ENCODE results near the gene TAPBP. TPM values are rescaled to one million over a fixed set of nuclear protein-coding genes. Genes with fewer than 3 reads are reported as not detected.
A peak's percentile ranks its signal among the peaks of the same experiment; 100 is the strongest.
"Not testable (repeated sequence)": the region's sequence is repeated elsewhere in the genome, so short reads cannot be mapped to it uniquely, and the experiment has no call there.

TAPBP gene
- total RNA-seq, 1 donor from 2014 or later, result 144 TPM

- no peak for TF ChIP-seq CTCF (conservative IDR thresholded peaks at IDR 0.05; ENCODE audit: low read depth, low read length)
- DNase-seq (ENCODE audit: low read depth), result no peak
- peak overlapping the region; percentile 42 for H3K4me3 ChIP-seq (ENCODE audit: low read depth, low read length)
Observed at GRCh38 chr6:33277663-33278391, 36.1 kb downstream of the TAPBP start.

GRCh38 chr6:33276864-33277662 lies 36.8 kb downstream of the TAPBP start, which contains the start of gene B3GALT4:
Gene B3GALT4 (plus strand): TSS chr6:33277123. CDS start chr6:33277420, 297 bp downstream.
- peak within 1 kb of the TSS; percentile 42 for H3K4me3 ChIP-seq (ENCODE audit: low read depth, low read length)
- peak; percentile 26 for TF ChIP-seq CTCF (conservative IDR thresholded peaks at IDR 0.05; ENCODE audit: low read depth, low read length)
- DNase-seq (ENCODE audit: low read depth), result no peak

DNA sequence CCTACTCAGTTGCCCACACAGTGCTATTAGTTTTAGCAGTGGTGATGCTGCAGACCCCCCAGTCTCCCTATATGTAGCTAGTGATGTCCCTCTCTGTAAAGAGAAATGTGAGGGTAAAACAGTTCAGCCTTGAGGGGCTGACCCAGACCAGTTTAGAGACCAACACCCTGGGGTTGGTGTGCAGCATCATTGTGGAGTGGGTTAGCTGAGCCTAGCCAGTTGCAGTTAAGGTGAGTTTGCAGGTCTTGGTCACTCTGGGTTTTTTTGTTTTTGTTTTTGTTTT lies 37.4 kb downstream of the TAPBP start:
- peak overlapping the region; percentile 42 for H3K4me3 ChIP-seq (ENCODE audit: low read depth, low read length)
- TF ChIP-seq CTCF (conservative IDR thresholded peaks at IDR 0.05; ENCODE audit: low read depth, low read length), result no peak

GRCh38 chr6:33275795-33276580 lies 37.9 kb downstream of the TAPBP start:
- H3K4me3 ChIP-seq (ENCODE audit: low read depth, low read length), result peak overlapping the region; percentile 42
- not testable (repeated sequence) for DNase-seq (ENCODE audit: low read depth)

More for the DNA sequence above, 37.4 kb downstream of the TAPBP start:
- no peak for DNase-seq (ENCODE audit: low read depth)

- peak overlapping the region; percentile 95 for H3K4me3 ChIP-seq (ENCODE audit: low read depth, low read length)
- DNase-seq (ENCODE audit: low read depth), result no peak
- TF ChIP-seq CTCF (conservative IDR thresholded peaks at IDR 0.05; ENCODE audit: low read depth, low read length), result no peak
Observed at GRCh38 chr6:33273924-33274902, 39.7 kb downstream of the TAPBP start.

DNA sequence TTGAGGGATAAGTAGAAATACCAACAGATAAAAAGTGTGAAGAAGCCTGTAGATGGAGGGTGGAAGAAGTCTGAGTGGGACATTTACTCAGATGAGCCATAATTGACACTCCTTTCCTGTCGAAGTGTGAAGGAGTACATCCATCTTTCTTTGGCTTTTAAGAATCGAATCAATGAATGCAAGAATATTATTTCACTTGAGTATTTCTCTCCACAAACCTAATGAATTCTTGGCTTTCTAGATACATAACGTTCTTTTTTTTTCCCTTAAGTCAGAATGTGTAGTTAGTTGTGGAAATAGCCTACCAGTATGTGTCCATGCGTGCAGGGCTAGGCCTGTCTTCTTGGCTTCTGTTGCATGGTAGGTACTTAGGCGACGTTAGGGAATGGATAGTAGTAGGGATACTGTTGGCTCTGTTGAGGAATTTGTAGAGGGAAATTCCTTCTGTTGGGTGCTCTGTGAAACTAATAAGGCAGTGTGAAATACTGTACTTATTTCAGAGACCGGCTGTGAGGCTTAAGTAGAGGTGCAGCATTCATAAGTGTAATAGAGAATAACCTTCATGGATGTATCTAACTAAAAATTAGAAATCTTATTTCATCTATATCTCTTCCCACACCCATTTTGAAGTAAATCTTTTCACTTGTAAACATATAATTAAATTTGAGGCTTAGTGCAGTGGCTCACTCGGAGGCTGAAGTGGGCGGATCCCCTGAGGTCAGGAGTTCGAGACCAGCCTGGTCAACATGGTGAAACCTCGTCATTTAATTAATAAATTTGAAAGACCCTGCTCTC lies 40.6 kb downstream of the TAPBP start:
- H3K4me3 ChIP-seq (ENCODE audit: low read depth, low read length), result peak overlapping the region; percentile 95
- no peak for DNase-seq (ENCODE audit: low read depth)
- TF ChIP-seq CTCF (conservative IDR thresholded peaks at IDR 0.05; ENCODE audit: low read depth, low read length), result no peak

All from epithelial cell of proximal tubule (primary cell).